ENCODE results near the gene LIN7B. TPM values are rescaled to one million over a fixed set of nuclear protein-coding genes. Genes with fewer than 3 reads are reported as not detected.
A peak's percentile ranks its signal among the peaks of the same experiment; 100 is the strongest.

LIN7B gene
- total and polyA plus RNA-seq, 9 of the 15 experiments (the other 6 are each of a cell fraction or from before 2014, with no cell fraction given), result 0.89 to 15.7 (median 4.0) TPM

- TF ChIP-seq BRF2 (IDR thresholded peaks at IDR 0.05; ENCODE audit: borderline replicate concordance, insufficient read depth, insufficient read length), result no peak
- TF ChIP-seq SIN3A (IDR thresholded peaks at IDR 0.05; ENCODE audit: borderline replicate concordance in 2 of 2, control insufficient read depth in 1 of 2, low read depth in 2 of 2, low read length in 2 of 2), result peak; percentile 46 to 80; a peak in 2 of 4 replicates
- TF ChIP-seq HEY1 (CRISPR knock-in tag; IDR thresholded peaks at IDR 0.05; ENCODE audit: borderline replicate concordance), result no peak
- TF ChIP-seq FOXM1 (IDR thresholded peaks at IDR 0.05; ENCODE audit: low read depth), result no peak
- TF ChIP-seq FOXM1 (CRISPR knock-in tag; IDR thresholded peaks at IDR 0.05; ENCODE audit: low read depth), result peak; percentile 85; the same call in 1 of the 2 replicates
- peak; percentile 32; the same call in 1 of the 2 replicates for TF ChIP-seq USF2 (CRISPR knock-in tag; IDR thresholded peaks at IDR 0.05)
- TF ChIP-seq DPF2 (IDR thresholded peaks at IDR 0.05), result 0 out of 2 replicates have a peak, but pooled peaks have one; percentile 3
- peak; percentile 49 for TF ChIP-seq REST (IDR thresholded peaks at IDR 0.05; ENCODE audit: borderline replicate concordance)
- peak; percentile 76 for TF ChIP-seq REST (CRISPR knock-in tag; IDR thresholded peaks at IDR 0.05; ENCODE audit: low read depth)
- TF ChIP-seq USF1 (CRISPR knock-in tag; IDR thresholded peaks at IDR 0.05), result peak; percentile 80
- TF ChIP-seq RAD21 (CRISPR knock-in tag; conservative IDR thresholded peaks at IDR 0.05 in 1 of 2, IDR thresholded peaks at IDR 0.05 in 1 of 2), result peak in 1 of 2 experiments; percentile 43; a peak in 2 of 4 replicates
- TF ChIP-seq POLR2H (tag; IDR thresholded peaks at IDR 0.05; ENCODE audit: low read depth), result no peak
- TF ChIP-seq HBP1 (CRISPR knock-in tag; IDR thresholded peaks at IDR 0.05), result peak; percentile 98
These were observed 13.7 kb downstream of the LIN7B start (continued) for GRCh38 chr19:49127674-49128544.
